GM20000 (cell line): ENCODE results near the gene MCF2L2.

Source experiments
- DNase-seq: peaks from one replicate; pipeline ENCODE4 v3.0.0; 2012; ENCODE audit warnings: low spot score
- TF ChIP-seq, protein P1 (sequence below): IDR thresholded peaks from 2 replicates; pipeline ENCODE4 v1.5.1; 2012; ENCODE audit warnings: mild to moderate bottlenecking, control low read depth; ENCODE audit errors: extremely low read depth, missing control alignments

MCF2L2 gene

DNA sequence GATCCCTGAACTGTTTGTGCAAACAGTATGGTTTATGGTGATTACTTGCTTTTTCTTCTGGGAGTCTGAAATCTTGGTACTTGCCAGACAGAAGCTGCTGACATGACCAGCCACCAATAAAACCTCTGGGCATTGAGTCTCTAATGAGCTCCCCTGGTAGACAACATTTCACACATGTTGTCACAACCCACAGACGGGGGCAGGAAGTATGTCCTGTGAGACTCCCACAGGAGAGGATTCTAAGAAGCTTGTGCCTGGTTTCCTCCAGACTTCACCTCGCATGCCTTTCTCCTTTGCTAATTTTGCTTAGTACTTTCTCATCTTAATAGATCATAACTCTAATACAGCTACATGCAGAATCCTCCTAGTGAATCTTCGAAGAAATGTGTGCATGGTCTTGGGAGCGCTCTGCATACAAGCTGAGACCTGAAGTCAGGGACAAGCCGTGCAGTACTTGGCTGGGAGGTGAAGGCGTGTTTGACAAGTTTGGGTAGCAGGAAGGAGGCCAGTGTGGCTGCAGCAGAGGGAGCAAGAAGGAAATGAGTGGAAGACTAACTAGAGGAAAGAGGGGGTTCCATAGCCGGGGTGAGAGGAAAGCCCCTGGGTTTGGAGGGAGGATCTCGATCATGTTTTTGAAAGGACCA, 126.4 kb downstream of the MCF2L2 start:
- TF ChIP-seq, protein P1, sequence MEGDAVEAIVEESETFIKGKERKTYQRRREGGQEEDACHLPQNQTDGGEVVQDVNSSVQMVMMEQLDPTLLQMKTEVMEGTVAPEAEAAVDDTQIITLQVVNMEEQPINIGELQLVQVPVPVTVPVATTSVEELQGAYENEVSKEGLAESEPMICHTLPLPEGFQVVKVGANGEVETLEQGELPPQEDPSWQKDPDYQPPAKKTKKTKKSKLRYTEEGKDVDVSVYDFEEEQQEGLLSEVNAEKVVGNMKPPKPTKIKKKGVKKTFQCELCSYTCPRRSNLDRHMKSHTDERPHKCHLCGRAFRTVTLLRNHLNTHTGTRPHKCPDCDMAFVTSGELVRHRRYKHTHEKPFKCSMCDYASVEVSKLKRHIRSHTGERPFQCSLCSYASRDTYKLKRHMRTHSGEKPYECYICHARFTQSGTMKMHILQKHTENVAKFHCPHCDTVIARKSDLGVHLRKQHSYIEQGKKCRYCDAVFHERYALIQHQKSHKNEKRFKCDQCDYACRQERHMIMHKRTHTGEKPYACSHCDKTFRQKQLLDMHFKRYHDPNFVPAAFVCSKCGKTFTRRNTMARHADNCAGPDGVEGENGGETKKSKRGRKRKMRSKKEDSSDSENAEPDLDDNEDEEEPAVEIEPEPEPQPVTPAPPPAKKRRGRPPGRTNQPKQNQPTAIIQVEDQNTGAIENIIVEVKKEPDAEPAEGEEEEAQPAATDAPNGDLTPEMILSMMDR: no peak
- DNase-seq: no peak

DNA sequence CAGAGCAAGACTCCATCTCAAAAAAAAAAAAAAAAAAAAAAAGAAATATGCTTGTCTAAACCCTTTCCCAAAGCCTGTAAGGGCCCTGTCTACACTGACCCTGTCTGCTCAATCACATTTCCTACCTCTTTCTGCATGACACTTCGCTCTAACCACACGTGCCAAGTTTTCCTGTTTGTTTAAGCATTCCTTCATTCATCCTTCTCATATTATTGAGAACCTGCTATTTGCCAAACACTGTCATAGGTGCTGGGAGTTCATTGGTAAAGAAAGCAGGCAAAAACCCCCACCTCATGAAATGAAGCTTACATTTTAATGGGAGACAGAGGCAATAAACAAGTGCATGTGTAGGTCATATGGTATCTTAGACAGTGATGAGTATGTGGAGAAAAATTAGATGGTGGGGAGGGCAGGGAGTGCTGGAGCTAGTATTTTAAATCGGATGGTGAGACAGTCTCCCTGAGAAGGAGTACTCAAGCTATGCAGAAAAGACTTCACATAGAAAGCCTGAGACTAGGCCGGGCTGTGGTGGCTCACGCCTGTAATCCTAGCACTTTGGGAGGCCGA, 127.3 kb downstream of the MCF2L2 start:
- TF ChIP-seq, protein P1: no peak
- DNase-seq: no peak

DNA sequence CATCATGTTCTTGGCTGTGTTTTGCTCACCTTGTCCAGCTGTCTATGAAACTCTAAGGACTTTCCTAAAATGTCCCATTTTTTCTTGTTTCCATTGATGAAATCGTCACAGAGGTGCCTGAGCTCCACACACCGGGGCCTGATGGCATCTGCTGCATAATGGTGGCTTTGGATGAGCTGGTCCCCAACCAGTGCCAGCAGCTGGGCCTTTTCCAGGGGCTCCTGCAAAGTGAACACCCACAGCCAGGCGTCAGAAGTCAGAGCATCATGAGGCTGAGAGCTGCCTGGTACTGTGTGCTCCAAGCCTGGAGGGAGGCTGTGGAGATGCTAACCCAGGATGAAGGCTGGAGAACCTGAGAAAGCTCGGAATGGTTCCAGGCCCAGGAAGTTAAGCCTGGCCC, 128.4 kb downstream of the MCF2L2 start:
- no peak for DNase-seq
- TF ChIP-seq, protein P1: no peak

DNA sequence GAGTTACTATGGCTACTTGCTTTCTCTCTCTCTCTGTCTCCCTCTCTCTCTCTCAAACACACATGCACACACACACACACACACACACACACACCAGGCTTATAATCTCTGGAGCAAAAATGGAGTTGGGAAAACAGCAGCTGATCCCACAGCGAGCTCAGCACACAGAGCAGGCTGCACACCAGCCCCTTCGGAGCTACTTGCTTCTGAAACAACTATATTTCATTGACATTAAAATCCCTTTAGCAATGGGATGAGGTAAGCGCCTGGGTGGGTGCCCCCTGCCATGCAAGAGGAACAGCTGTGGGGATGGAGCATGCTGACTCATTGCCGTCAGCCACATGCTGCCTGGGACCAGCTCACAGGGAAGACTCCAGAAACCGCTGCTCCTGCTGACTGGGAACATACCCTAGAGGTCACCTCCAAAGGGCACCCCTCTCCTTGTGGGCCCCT, 129.7 kb downstream of the MCF2L2 start:
- TF ChIP-seq, protein P1: no peak
- DNase-seq: no peak

DNA sequence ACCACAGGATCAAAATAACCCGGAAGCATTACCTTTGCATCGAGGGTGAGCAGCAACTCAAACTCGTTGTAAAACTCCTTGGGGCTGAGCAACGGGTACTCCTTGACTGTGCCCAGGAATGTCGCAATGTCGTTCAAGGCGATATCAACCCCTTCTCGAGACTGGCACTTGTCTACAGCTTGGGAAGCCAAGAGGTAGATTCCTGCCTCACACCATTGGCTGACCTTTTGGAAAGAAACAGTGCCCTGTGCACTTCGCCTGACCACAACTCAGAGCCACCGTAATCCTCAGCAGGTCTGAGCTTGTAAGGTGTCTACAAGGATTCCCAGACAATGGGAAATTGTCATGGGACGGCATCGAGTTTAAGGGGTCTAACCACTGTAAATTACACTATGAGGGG, 131.5 kb downstream of the MCF2L2 start:
- TF ChIP-seq, protein P1: no peak
- no peak for DNase-seq

DNA sequence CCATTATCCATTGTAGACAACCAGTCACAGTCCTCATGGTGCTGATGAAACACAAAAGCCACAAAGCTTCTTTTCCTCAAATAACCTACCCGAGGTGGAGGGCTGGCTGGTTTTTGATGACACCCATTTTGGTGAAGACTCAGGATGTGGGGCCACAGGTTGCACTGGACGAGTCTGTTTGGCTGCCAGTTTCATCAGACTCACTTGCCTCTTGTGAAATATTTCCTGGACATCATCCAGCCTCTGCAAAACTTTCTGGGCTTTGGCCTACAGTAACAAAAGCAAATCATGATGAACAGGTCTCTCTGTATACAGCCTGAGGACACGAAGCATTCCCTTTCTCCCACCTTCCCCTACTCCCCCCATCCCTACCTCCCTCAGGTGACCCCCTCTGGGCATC, 133.2 kb downstream of the MCF2L2 start:
- TF ChIP-seq, protein P1: no peak
- DNase-seq: no peak

DNA sequence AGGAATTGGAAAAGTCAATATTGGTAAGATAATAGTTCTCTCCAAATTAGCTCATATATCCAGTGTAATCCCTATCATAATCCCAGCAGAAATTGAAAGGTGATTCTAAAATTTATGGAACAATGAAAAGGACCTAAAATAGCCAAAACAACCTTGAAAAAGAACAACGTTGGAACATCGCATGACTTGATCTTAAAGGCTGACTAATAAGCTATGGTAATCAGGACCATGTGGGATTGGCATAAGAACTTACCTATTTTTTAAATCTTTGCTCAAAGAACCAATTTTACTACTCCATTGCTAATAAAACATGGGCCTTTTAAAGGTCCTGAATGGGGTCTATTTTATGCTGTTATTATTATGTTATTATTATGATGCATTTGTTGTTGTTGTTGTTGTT, 134.5 kb downstream of the MCF2L2 start:
- TF ChIP-seq, protein P1: no peak
- no peak for DNase-seq
